Stimulated activated CD4-positive, alpha-beta T cell treated with anti-CD3 and anti-CD28 coated beads, Interleukin-4, amount 100 ng/mL, for 4 hours (primary cell): ENCODE measurements around the gene HABP2.

Experiments used
- DNase-seq, 2 experiments: peaks; one replicate each; pipeline ENCODE4 v3.0.0-alpha.2; 2020

The HABP2 gene

DNA sequence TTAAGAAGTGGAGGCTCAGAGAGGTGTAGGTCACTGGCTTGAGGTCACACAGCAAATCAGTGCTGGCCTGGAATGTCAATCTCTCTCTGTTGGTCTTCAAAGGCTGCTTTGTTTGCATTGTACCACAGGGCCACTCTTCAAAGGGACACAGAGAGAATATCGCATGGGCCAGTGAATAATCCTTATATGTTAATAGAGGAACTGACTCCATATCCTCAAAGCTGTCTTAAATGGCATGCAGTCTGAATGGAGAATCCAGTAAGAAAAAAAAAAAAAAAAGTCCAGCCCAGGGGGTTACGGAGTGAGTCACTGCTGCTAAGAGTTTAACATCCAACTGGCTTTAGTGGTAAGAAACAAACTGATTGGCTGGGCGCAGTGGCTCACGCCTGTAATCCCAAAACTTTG is 56.9 kb downstream of the HABP2 start:
- no peak for DNase-seq

DNA sequence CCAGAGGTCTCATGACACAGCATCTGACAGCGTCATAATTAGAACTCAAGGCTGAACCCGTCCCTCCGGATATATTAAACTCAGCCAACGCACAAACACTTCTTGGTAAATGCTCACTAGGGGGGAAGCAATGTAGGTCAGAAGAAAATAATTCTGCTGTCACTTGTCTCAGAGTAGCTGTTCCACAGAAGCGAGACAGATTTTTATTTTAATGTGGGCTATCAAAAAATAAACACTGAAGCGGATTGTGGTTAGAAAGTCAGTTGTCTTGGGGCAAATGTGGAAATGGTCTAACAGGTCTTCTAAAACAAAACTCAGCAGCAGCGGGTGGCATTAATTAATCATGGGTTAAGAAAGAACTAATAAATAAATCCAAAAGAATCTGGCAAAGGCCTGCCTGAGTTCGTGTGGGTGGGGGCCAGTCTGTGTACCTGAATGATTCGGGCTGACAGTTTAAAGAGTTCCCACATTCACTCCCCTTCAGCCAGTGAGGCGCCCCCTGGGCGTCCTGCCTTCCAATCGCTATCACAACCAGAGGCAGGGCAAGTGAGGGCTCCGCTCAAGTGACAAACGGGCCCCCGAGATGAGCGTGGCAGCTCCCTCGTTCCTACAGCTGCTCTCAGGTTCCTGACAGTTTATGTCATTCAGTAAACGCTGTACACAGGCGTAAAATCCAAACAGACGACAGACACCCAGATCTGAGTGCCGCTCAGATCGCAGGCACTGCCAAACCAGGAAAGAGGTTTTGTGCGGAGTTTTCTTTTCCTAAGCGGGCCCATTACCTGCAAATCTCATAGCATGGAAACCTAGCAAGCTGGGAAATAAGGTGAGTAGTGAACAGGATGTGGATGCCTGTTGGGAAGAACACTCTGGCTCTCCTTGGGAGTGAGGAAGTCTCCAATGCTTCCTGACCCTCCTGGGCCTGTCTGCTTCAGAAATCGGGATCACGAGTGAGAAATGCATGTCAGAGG is 58.1 kb downstream of the HABP2 start:
- DNase-seq = no peak

DNA sequence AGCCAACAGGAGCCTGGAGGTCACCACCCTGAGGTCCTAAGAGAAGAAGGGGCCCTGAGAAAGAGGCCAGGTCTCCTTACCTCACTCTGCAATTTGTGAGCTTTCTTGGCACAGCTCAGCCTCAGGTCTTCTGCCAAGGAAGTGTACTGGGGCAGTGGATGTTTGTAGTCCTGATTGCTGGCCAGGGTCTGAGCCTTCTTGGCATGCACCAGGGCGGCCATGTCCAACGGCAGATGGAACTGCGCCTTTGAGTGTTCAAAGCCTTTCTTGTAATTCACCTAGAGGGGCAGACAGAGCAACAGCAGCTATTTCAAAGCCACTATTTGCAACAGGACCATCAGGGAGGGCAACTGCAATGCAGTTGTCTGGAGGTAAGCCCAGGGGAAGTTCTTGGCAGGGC is 59.3 kb downstream of the HABP2 start:
- DNase-seq = no peak

DNA sequence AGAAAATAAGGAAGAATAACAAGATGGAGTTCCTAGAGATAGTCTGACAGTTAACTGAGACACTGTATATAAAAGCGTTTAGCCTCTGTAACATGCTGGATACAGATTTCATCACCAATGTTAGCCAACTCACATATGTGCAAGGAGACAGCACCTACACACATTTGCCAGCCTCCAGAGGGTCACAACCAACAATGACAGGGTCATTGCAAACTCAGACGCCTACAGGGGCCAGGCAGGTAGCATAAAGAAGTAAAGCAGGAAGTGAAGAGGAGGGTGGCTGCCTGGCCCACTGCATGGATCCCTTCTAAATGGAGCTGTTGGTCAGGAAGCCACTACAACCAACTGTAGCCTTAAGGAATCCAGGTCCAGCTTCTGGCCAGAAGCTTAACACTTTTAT is 60.6 kb downstream of the HABP2 start:
- DNase-seq = no peak

GRCh38 chr10:113613977-113614690 is 61.3 kb downstream of the HABP2 start:
- no peak for DNase-seq

GRCh38 chr10:113616244-113617074 is 63.6 kb downstream of the HABP2 start:
- no peak for DNase-seq

- DNase-seq = no peak
Observed at GRCh38 chr10:113617086-113617485, 64.2 kb downstream of the HABP2 start.

- DNase-seq = no peak
Observed at GRCh38 chr10:113618338-113618737, 65.5 kb downstream of the HABP2 start.

- DNase-seq = no peak
Observed at GRCh38 chr10:113619401-113619800, 66.5 kb downstream of the HABP2 start.

DNA sequence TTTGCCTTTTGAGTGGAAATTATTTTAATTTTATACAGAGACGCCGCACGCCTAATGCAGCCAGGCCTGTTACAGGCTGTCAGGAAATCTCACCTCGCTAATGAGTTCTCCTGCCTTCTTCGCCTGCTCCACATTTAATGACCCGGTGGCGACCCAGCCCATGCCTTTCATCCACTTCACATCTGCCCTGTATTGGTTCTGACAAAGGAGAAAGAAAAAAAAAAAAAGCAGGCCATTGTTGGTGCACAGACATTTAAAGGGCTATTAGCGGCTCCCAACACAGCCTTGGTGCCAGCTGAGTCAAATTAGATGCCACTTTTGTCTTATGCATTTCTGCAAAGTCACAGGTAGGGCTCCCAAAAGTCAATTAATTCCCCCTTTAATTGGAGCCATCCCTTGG is 67.7 kb downstream of the HABP2 start:
- DNase-seq = no peak

DNA sequence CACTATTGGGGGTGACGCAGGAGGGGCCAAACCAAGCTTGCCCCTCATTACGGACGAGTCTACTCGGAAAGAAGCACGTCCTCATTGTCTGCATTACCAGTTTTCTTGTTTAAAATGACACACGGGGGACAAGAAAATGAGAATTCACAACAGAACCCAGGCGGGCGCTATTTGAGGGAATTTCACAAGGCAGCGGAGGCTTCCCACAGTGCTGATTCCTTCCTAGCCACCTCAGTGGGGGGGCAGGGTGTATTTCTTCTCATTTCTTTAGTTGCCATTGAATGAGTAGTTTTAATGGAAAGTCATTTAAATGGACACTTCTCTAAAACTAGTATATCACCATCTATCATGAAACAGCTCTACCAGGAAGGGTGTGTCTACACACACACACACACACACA is 68.1 kb downstream of the HABP2 start:
- no peak for DNase-seq

DNA sequence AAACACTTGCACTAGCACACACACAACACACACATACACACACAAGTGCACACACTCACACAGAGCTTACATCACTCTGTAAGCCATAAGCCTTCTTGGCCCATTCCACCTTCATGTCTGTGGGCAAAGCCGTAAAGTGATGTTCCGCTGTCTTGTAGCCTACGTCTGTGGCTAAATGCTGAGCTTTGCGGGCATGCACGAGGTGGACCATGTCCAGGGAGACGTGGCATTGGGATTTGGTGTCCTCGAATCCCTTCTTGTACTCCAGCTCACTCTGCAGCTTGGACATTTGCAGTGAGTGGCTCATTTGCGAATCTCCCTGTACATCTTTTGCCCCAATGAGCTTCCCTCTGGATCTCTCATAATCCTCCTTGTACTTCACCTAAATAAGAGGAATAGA is 68.9 kb downstream of the HABP2 start:
- DNase-seq = no peak

DNA sequence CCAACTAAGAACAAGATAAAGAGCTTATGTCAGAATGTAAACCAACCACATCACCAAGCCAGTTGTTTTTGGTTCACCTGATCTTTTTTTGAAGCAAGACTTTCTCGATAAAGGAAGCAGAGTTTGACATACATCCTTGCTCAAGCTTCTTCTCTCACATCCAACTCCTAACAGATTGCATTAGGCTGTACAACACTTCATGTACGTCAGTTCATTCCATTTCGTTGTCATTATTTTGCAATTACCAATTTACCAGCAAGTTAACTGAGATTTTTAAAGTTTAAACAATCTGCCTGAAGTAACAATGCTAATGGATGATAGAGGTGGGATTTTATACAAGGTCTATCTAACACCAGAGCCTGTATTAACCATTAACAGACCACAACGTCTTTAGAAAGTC is 70.0 kb downstream of the HABP2 start:
- no peak for DNase-seq

DNA sequence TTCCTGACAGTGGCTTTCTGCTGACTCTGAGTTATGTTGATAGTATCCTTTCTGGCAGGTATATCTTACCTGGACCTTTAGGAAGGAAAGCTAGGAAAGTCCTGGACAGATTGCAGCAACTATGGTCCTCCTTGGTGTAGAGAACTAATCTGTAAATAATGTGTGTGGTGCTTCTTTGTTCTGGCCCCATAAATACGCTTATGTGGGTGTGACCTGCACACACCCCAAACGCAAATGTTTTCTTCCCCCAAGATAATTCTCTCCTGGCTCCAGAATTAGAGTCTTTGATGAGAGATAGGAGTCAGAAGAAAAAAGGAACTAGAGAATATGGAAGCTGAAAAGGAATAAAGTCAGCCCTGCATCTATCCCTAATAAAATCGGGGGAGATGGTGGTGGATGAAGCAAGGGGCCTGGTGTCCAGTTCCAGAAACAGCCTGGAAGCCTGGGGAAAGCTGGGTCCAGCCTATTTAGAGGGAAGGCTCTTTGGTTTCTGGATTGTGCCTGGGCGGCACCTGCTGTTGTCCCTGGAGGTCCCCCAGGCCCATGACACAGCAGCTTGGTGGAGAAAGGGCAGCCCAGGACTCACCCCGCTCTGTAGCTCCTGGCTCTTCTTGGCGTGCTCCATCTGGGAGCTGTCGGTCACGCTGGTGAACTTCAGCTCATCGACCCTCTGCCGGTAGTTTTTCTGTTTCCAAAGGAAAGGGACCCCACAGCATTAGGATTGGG is 72.8 kb downstream of the HABP2 start:
- no peak for DNase-seq

DNA sequence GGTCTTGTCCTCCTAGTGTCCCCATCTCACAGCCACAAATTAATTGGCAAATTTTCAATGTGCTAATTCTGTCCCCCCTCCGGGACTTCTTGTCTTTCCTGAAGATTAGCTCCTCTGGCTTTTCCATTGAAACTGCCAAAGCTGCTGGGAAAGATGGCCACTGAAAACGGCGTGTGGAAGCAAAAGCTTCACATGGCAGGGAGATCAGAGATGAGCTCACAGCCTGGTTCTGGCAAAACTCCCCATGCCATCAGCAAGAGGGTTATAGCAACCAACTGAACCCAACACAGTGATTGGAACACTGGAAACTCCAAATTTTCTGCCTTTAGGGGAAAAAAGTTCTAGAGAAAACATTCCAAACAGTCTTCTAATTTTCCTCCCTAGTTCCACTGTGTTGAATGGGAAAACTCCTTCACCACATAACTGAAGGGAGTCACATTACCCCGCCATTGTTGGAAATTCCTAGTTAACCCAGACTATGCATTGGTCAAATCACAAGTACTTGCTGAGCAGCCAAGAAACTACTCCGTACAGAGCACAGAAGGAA is 74.0 kb downstream of the HABP2 start:
- DNase-seq = no peak

DNA sequence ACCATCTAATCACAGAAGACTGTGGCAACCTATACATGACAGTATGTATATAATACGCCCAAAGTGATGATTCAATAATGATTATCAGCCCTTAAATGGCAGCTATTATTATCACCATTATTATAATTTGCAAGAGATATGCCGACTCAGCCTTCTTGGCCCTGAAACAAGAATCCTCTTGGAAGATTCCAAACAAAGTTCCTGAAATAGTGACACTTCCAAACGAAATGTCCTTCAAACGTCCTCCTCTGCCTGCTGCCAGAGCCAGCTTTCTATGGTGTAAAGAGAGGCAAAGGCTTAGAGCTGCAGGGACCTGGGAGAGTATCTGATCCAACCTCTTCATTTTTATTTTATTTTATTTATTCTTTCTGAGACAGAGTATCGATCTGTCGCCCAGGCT is 75.0 kb downstream of the HABP2 start:
- DNase-seq = no peak

DNA sequence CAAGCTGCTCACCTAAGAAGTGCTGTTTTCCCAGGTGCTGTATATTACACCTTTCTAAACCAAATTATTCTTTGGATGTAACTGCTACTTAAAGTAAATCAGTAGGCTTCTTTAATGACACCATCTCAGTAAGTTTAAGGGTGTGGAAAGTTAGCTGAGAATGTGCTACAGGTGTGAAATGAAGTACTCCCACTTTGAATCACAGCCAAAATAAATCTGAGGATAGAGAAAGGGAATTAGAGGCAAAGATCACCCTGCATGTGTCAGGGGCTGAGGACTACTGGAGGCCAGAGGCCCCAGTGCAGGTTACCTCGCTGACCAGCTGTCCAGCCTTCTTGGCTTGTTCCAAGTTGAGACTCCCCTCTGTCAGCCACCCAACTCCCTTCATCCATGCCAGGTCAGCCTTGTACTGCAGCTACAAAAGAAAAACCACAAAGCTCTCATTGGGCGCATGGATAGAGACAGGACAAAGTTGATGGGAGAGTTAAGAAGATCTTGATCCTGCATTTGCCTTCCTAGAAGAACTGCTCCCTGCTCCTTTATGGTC is 75.8 kb downstream of the HABP2 start:
- no peak for DNase-seq

- DNase-seq = no peak
Observed at GRCh38 chr10:113630929-113631533, 78.2 kb downstream of the HABP2 start.

DNA sequence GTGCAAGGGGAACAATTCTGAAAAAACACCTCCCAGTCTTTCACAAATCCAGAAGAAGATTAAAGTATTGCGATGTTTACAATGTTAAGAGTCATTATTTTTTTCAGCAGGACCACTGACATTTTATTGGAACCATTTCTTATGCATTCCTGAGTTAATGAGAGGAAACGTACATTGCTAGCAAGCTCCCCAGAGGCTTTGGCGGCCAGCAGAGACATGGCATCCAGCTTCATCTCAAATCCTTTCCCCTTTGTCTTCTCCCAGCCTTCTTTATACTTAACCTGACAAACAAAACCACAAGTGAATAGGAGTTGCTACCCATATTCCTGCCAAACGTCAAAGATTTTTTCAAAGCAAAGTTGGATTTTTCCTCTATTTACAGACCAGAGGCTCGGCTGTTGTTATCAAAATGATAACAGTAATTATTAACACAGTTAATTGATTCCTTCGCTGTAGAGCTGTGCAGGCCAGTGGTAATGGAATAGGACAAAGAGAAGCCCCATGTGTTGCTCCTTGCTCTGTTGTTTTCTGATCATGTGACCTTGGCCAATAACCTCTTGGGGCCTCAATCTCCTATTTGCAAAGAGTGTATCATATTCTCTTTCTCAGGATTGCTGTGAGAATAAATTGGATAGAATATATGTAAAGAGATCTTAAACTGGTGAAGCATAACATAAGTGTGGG is 79.0 kb downstream of the HABP2 start:
- DNase-seq = no peak
